ENCODE results near the gene NEK2.

- no peak for TF ChIP-seq TSHZ2 (CRISPR knock-in tag; IDR thresholded peaks at IDR 0.05)
- no peak for TF ChIP-seq ESRRG (CRISPR knock-in tag; IDR thresholded peaks at IDR 0.05)
- TF ChIP-seq PATZ1 (CRISPR knock-in tag; IDR thresholded peaks at IDR 0.05; ENCODE audit: borderline replicate concordance): no peak
- no peak for TF ChIP-seq ZFP30 (CRISPR knock-in tag; IDR thresholded peaks at IDR 0.05)
- no peak for TF ChIP-seq GLIS3 (CRISPR knock-in tag; IDR thresholded peaks at IDR 0.05)
- TF ChIP-seq, protein P1, sequence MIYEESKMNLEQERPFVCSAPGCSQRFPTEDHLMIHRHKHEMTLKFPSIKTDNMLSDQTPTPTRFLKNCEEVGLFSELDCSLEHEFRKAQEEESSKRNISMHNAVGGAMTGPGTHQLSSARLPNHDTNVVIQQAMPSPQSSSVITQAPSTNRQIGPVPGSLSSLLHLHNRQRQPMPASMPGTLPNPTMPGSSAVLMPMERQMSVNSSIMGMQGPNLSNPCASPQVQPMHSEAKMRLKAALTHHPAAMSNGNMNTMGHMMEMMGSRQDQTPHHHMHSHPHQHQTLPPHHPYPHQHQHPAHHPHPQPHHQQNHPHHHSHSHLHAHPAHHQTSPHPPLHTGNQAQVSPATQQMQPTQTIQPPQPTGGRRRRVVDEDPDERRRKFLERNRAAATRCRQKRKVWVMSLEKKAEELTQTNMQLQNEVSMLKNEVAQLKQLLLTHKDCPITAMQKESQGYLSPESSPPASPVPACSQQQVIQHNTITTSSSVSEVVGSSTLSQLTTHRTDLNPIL (CRISPR knock-in tag; IDR thresholded peaks at IDR 0.05; ENCODE audit: low read depth): no peak
- no peak for TF ChIP-seq CSRNP3 (CRISPR knock-in tag; IDR thresholded peaks at IDR 0.05)
- TF ChIP-seq ISL1 (CRISPR knock-in tag; IDR thresholded peaks at IDR 0.05): no peak
- no peak for TF ChIP-seq ZFP3 (CRISPR knock-in tag; IDR thresholded peaks at IDR 0.05)
- no peak for TF ChIP-seq TCF4 (CRISPR knock-in tag; IDR thresholded peaks at IDR 0.05; ENCODE audit: borderline replicate concordance)
- no peak for TF ChIP-seq BACH2 (CRISPR knock-in tag; IDR thresholded peaks at IDR 0.05; ENCODE audit: borderline replicate concordance)
These were observed 23.1 kb downstream of the NEK2 start for GRCh38 chr1:211652371-211652770.

Measured in SK-N-SH treated with all-trans-retinoic acid at 6 μM for 48 hours (cell line).